Keratinocyte (primary cell): Measurements from ENCODE around the gene FAAH. TPM values are rescaled to one million over a fixed set of nuclear protein-coding genes. Genes with fewer than 3 reads are reported as not detected.

ENCODE experiments used
- DNase-seq: peaks from one replicate; pipeline ENCODE4 v3.0.0-alpha.2; 2011; ENCODE audit warnings: low read depth, missing footprints, low spot score
- FAIRE-seq: peaks from 2 replicates; lab custom pipeline; 2011; peaks lifted over from hg19 to GRCh38; lab: Jason Lieb, UNC
- H2AFZ ChIP-seq: 2 replicates; pipeline ENCODE4 v1.6.0; 2012; ENCODE audit warnings: low read length, control low read depth, inconsistent platforms; ENCODE audit not compliant: control insufficient read depth
- H3K27ac ChIP-seq: 2 replicates; pipeline ENCODE4 v1.5.1; 2011; ENCODE audit warnings: low read length; ENCODE audit not compliant: control insufficient read depth, insufficient read depth
- H3K27me3 ChIP-seq: 3 replicates; pipeline ENCODE4 v1.6.0; 2011; ENCODE audit warnings: low read length; ENCODE audit not compliant: control insufficient read depth, insufficient read depth; ENCODE audit errors: extremely low read depth
- H3K36me3 ChIP-seq, 2 experiments: 2 replicates in 1 of 2; 3 replicates in 1 of 2; pipeline ENCODE4 v1.5.1; 2011; ENCODE audit warnings: low read length in 2 of 2, mild to moderate bottlenecking in 1 of 2; ENCODE audit not compliant: control insufficient read depth in 2 of 2, insufficient read depth in 2 of 2; ENCODE audit errors: extremely low read depth in 1 of 2
- H3K4me1 ChIP-seq: 3 replicates; pipeline ENCODE4 v1.5.1; 2011; ENCODE audit warnings: low read length; ENCODE audit not compliant: control insufficient read depth, insufficient read depth; ENCODE audit errors: extremely low read depth
- H3K4me2 ChIP-seq: 3 replicates; pipeline ENCODE4 v1.6.0; 2011; ENCODE audit warnings: low read depth, low read length; ENCODE audit not compliant: control insufficient read depth, insufficient read depth; ENCODE audit errors: extremely low read depth
- H3K4me3 ChIP-seq, 3 experiments: fragments of 200-600 bp in 1 of 3; sonication (generic) in 1 of 3; 2 replicates in 2 of 3; 3 replicates in 1 of 3; pipeline ENCODE4 v1.5.1; 2011 to 2016; ENCODE audit warnings: low read length in 3 of 3, mild to moderate bottlenecking in 3 of 3, control low read depth in 2 of 3, inconsistent platforms in 1 of 3, low read depth in 1 of 3, mixed read lengths in 1 of 3, mixed run types in 1 of 3, moderate library complexity in 1 of 3; ENCODE audit not compliant: control insufficient read depth in 2 of 3, insufficient read depth in 2 of 3; ENCODE audit errors: extremely low read depth in 1 of 3
- H3K79me2 ChIP-seq: 2 replicates; pipeline ENCODE4 v1.6.0; 2012; ENCODE audit warnings: low read length; ENCODE audit not compliant: control insufficient read depth, insufficient read depth
- H3K9ac ChIP-seq: 3 replicates; pipeline ENCODE4 v1.6.0; 2011; ENCODE audit warnings: low read length; ENCODE audit not compliant: control insufficient read depth, insufficient read depth; ENCODE audit errors: extremely low read depth
- H3K9me1 ChIP-seq: 3 replicates; pipeline ENCODE4 v1.6.0; 2011; ENCODE audit warnings: low read length; ENCODE audit not compliant: control insufficient read depth, insufficient read depth; ENCODE audit errors: extremely low read depth
- H3K9me3 ChIP-seq: 2 replicates; pipeline ENCODE4 v1.5.1; 2012; ENCODE audit warnings: low read depth, low read length; ENCODE audit not compliant: control insufficient read depth
- H4K20me1 ChIP-seq: 3 replicates; pipeline ENCODE4 v1.6.0; 2011; ENCODE audit warnings: low read length; ENCODE audit not compliant: control insufficient read depth, insufficient read depth; ENCODE audit errors: extremely low read depth
- EZH2 ChIP-seq: IDR thresholded peaks from one replicate; pipeline ENCODE4 v1.6.1; 2012; ENCODE audit warnings: inconsistent platforms, mild to moderate bottlenecking, low read length, moderate library complexity
- dilution Hi-C: fragments of 300-500 bp; cut with MboI; formaldehyde crosslinking; loops from one replicate; pipeline ENCODE4 v1.7.0; 2020; ENCODE audit warnings: low sequenced_read_pairs; ENCODE audit not compliant: extremely low pct_ligation_motif_present
- polyA plus RNA-seq, 5 experiments: library from polyadenylated mRNA; depleted of rRNA in 3 of 5; stranded (reverse) in 3 of 5; stranded (forward) in 1 of 5; unstranded in 1 of 5; fragments of >200 nt; gene quantifications; 1 replicate in 1 of 5; 2 replicates in 3 of 5; 3 replicates in 1 of 5; pipeline versions ENCODE4 v1.2.1 to v1.2.3, GENCODE V29; 2011 to 2012; ENCODE audit warnings: missing spikeins in 2 of 5, low read depth in 1 of 5, low replicate concordance in 1 of 5
- TF ChIP-seq, protein P1 (sequence below), 3 experiments: IDR thresholded peaks in 1 of 3; conservative IDR thresholded peaks in 1 of 3; optimal IDR thresholded peaks in 1 of 3; 2 replicates in 2 of 3; 3 replicates in 1 of 3; pipeline versions ENCODE3 to v1.5.1; 2011; ENCODE audit warnings: low read length in 3 of 3, mild to moderate bottlenecking in 3 of 3, moderate library complexity in 2 of 3, control low read depth in 1 of 3, inconsistent platforms in 1 of 3; ENCODE audit not compliant: insufficient read depth in 2 of 3; ENCODE audit errors: extremely low read depth in 1 of 3

The FAAH gene
- polyA plus RNA-seq, 1 donor (not counting 4 experiments of a cell fraction or from before 2014, with no cell fraction given) = 5.3 TPM

DNA sequence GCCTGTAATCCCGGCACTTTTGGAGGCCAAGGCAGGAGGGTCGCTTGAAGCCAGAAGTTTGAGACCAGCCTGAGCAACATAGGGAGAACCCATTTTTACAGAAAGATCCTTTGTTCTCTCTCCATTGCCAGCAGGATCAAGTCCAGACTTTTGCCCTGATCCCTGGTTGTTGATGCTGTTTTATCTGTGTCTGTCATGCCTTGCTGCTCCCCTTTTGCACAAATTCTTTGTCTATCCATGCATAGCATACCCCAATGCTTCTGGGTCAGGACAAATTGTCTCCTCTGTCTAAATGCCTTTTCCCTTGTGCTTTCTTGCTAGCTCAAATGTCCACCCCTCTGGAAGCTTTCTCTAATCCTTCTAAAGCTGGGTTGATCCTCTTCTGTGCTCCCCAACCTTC, 25.3 kb upstream of the FAAH start:
- Histone ChIP-seq H3K27ac (no peak overlapping the region), H3K4me1 (peaks cover 12% of the 10 kb centered on the region), H3K9ac (no peak overlapping the region), H2AFZ (no peak overlapping the region), H3K9me3 (no peaks in the 10 kb centered on the region), H3K79me2 (no peaks in the 10 kb centered on the region), H3K27me3 (no peaks in the 10 kb centered on the region), H3K36me3 (peaks cover 2 to 4% of the 10 kb centered on the region in 2 experiments), H3K9me1 (no peaks in the 10 kb centered on the region), H3K4me3 (no peak overlapping the region), H4K20me1 (no peaks in the 10 kb centered on the region), H3K4me2 (no peak overlapping the region)
- dilution Hi-C loops = no loop called here
- TF ChIP-seq, protein P1, sequence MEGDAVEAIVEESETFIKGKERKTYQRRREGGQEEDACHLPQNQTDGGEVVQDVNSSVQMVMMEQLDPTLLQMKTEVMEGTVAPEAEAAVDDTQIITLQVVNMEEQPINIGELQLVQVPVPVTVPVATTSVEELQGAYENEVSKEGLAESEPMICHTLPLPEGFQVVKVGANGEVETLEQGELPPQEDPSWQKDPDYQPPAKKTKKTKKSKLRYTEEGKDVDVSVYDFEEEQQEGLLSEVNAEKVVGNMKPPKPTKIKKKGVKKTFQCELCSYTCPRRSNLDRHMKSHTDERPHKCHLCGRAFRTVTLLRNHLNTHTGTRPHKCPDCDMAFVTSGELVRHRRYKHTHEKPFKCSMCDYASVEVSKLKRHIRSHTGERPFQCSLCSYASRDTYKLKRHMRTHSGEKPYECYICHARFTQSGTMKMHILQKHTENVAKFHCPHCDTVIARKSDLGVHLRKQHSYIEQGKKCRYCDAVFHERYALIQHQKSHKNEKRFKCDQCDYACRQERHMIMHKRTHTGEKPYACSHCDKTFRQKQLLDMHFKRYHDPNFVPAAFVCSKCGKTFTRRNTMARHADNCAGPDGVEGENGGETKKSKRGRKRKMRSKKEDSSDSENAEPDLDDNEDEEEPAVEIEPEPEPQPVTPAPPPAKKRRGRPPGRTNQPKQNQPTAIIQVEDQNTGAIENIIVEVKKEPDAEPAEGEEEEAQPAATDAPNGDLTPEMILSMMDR (optimal IDR thresholded peaks at IDR 0.05 in 1 of 3, IDR thresholded peaks at IDR 0.05 in 1 of 3, conservative IDR thresholded peaks at IDR 0.05 in 1 of 3; ENCODE audit: extremely low read depth in 1 of 3, insufficient read depth in 2 of 3, low read length in 3 of 3) = no peak
- TF ChIP-seq EZH2 = no peak
- FAIRE-seq = no peak
- DNase-seq = no peak

DNA sequence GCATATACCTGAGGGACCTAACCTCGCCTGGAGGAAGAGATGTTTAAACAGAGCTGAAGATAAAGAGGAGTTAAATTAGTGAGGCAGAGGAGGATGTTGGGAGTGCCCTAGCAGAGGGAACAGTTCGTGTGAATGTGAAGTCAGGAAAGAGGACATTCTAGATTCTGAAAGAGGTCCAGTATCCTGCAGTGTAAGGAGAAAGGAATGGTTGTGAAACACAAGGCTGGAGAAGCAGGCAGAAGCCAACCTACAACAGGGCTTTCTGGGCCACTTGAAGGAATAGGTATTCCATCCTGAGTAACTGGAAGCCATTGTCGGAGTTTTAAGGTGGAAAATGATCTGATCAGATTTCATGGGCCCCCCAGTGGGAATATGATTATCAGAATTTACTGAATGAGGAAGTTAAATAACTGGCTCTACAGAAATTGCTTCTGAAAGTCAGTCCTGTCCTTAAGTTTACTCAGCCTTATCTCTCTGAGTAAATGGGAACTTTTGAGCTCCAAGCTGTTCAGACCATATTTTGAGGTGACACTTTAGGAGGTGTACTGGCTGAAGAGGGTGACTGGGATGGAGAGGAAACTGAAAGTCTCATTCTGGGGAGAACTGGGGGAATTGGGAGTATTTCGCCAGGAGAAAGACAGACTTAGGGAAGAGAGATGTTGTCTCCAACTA, 24.4 kb upstream of the FAAH start:
- no peaks in the 10 kb centered on the region for H3K27me3 ChIP-seq
- TF ChIP-seq, protein P1 (optimal IDR thresholded peaks at IDR 0.05 in 1 of 3, IDR thresholded peaks at IDR 0.05 in 1 of 3, conservative IDR thresholded peaks at IDR 0.05 in 1 of 3; ENCODE audit: extremely low read depth in 1 of 3, insufficient read depth in 2 of 3, low read length in 3 of 3) = no peak
- no peak for TF ChIP-seq EZH2
- no peaks in the 10 kb centered on the region for H3K79me2 ChIP-seq
- no peaks in the 10 kb centered on the region for H3K9me3 ChIP-seq
- no peak overlapping the region for H3K4me2 ChIP-seq
- peak overlapping the region; percentile 34 for H2AFZ ChIP-seq
- H3K9me1 ChIP-seq = no peaks in the 10 kb centered on the region
- H3K36me3 ChIP-seq = peaks cover 0 to 2% of the 10 kb centered on the region in 2 experiments
- dilution Hi-C loops = no loop called here
- FAIRE-seq = no peak
- no peaks in the 10 kb centered on the region for H4K20me1 ChIP-seq
- H3K4me3 ChIP-seq = no peak overlapping the region
- H3K4me1 ChIP-seq = peaks cover 12% of the 10 kb centered on the region
- no peak overlapping the region for H3K9ac ChIP-seq
- DNase-seq = no peak
- H3K27ac ChIP-seq = peak overlapping the region; percentile 6
